PC-9 (cell line): ENCODE measurements around the gene ACER3.

ENCODE experiments used
- CTCF ChIP-seq: fragments of 200-600 bp; sonication (generic); conservative IDR thresholded peaks from 2 replicates; pipeline ENCODE4 v1.6.1; 2017; ENCODE audit warnings: mixed run types, antibody characterized with exemption, mild to moderate bottlenecking, moderate library complexity
- EZH2 ChIP-seq: fragments of 200-600 bp; sonication (generic); IDR thresholded peaks from 2 replicates; pipeline ENCODE4 v1.8.0; 2017; ENCODE audit warnings: antibody characterized with exemption, low read depth

- TF ChIP-seq CTCF (no peak), EZH2 (no peak)
Observed at GRCh38 chr11:77053217-77054015, 192.7 kb downstream of the ACER3 start.
